Measurements from ENCODE around the gene SLC26A4. TPM values are rescaled to one million over a fixed set of nuclear protein-coding genes. Genes with fewer than 3 reads are reported as not detected.

Gene SLC26A4
- total RNA-seq, 2 donors from 2014 or later = 1.0 to 3.4 TPM

DNA sequence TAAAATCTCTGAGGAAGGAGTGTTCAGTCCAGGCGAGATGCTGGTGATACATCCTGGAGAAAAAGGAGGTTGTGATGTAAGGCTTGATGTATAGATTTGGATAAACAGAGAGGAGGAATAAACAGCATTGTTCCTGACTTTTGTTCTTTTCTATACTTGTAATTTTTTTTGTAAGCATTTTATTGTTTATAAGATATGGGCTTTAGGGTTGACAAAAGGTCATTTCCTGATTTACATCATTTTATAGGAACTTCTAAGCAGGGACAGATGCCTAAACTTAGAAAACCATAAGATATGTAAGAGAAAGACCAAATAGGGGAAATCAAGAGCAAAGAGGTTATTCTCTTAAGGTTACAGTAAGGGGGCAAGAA, 16.7 kb upstream of the SLC26A4 start:
- H3K27ac ChIP-seq = no peak overlapping the region
- H3K27me3 ChIP-seq (replicated peaks; ENCODE audit: insufficient read depth) = no peaks in the 10 kb centered on the region
- no peak for DNase-seq (ENCODE audit: low spot score)
- no peaks in the 10 kb centered on the region for H3K36me3 ChIP-seq
- intact Hi-C loops (cut with DNase I) = no loop called here
- TF ChIP-seq POLR2A (IDR thresholded peaks at IDR 0.05) (no peak), POLR2AphosphoS5 (IDR thresholded peaks at IDR 0.05) (no peak)
- TF ChIP-seq, protein P1, sequence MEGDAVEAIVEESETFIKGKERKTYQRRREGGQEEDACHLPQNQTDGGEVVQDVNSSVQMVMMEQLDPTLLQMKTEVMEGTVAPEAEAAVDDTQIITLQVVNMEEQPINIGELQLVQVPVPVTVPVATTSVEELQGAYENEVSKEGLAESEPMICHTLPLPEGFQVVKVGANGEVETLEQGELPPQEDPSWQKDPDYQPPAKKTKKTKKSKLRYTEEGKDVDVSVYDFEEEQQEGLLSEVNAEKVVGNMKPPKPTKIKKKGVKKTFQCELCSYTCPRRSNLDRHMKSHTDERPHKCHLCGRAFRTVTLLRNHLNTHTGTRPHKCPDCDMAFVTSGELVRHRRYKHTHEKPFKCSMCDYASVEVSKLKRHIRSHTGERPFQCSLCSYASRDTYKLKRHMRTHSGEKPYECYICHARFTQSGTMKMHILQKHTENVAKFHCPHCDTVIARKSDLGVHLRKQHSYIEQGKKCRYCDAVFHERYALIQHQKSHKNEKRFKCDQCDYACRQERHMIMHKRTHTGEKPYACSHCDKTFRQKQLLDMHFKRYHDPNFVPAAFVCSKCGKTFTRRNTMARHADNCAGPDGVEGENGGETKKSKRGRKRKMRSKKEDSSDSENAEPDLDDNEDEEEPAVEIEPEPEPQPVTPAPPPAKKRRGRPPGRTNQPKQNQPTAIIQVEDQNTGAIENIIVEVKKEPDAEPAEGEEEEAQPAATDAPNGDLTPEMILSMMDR (IDR thresholded peaks at IDR 0.05) = no peak
- H3K4me1 ChIP-seq (replicated peaks) = no peaks in the 10 kb centered on the region
- H3K4me3 ChIP-seq = no peak overlapping the region
- no peaks in the 10 kb centered on the region for H3K9me3 ChIP-seq
- 71% methylated on average over 1 of the region's 1 CpG for WGBS

GRCh38 chr7:107644309-107644974, 16.2 kb upstream of the SLC26A4 start:
- 52% methylated on average over 9 of the region's 9 CpGs for WGBS
- H3K27me3 ChIP-seq (replicated peaks; ENCODE audit: insufficient read depth) = no peaks in the 10 kb centered on the region
- TF ChIP-seq, protein P1 (IDR thresholded peaks at IDR 0.05) = no peak
- TF ChIP-seq POLR2AphosphoS5 (IDR thresholded peaks at IDR 0.05) (no peak), POLR2A (IDR thresholded peaks at IDR 0.05) (no peak)
- no peak for DNase-seq (ENCODE audit: low spot score)
- H3K27ac ChIP-seq = no peak overlapping the region
- H3K4me1 ChIP-seq (replicated peaks) = no peaks in the 10 kb centered on the region
- no peaks in the 10 kb centered on the region for H3K36me3 ChIP-seq
- no peak overlapping the region for H3K4me3 ChIP-seq
- intact Hi-C loops (cut with DNase I) = no loop called here
- no peaks in the 10 kb centered on the region for H3K9me3 ChIP-seq

GRCh38 chr7:107652642-107653041, 8.0 kb upstream of the SLC26A4 start:
- no peak overlapping the region for H3K4me3 ChIP-seq
- DNase-seq (ENCODE audit: low spot score) = no peak
- no peaks in the 10 kb centered on the region for H3K27me3 ChIP-seq (replicated peaks; ENCODE audit: insufficient read depth)
- no peaks in the 10 kb centered on the region for H3K9me3 ChIP-seq
- no peak overlapping the region for H3K27ac ChIP-seq
- intact Hi-C loops (cut with DNase I) = no loop called here
- no peaks in the 10 kb centered on the region for H3K4me1 ChIP-seq (replicated peaks)
- WGBS = 90% methylated on average over 5 of the region's 5 CpGs
- TF ChIP-seq, protein P1 (IDR thresholded peaks at IDR 0.05) = no peak
- TF ChIP-seq POLR2A (IDR thresholded peaks at IDR 0.05) = no peak
- TF ChIP-seq POLR2AphosphoS5 (IDR thresholded peaks at IDR 0.05) = no peak
- no peaks in the 10 kb centered on the region for H3K36me3 ChIP-seq

DNA sequence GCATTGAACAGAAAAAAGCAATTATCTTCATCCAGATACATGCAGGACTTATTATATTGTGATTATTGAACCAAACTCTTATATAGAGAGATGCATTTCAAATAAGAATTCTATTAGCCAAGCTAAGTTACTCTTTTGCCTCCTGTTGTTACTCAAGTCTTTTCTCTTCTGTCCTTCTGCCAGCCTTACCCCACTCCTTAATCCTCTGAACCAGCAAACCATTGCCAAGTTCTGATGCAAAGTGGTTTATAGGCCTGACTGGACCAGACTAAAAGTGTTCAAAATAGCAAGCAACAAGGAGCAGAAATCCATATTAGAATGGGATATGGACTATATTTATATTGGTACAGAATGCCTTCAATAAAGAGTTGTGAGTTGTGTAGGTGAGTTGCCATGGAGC, 2.2 kb upstream of the SLC26A4 start:
- no peak for TF ChIP-seq POLR2AphosphoS5 (IDR thresholded peaks at IDR 0.05)
- no peak for TF ChIP-seq POLR2A (IDR thresholded peaks at IDR 0.05)
- TF ChIP-seq, protein P1 (IDR thresholded peaks at IDR 0.05) = no peak
- H3K4me3 ChIP-seq = no peak overlapping the region
- no peaks in the 10 kb centered on the region for H3K9me3 ChIP-seq
- DNase-seq (ENCODE audit: low spot score) = no peak
- H3K27me3 ChIP-seq (replicated peaks; ENCODE audit: insufficient read depth) = no peaks in the 10 kb centered on the region
- no peak overlapping the region for H3K27ac ChIP-seq
- peaks cover 2% of the 10 kb centered on the region for H3K4me1 ChIP-seq (replicated peaks)
- no peaks in the 10 kb centered on the region for H3K36me3 ChIP-seq
- intact Hi-C loops (cut with DNase I) = no loop called here

GRCh38 chr7:107659666-107660065, 962 bp upstream of the SLC26A4 start:
- WGBS = 89% methylated on average over 4 of the region's 4 CpGs
- intact Hi-C loops (cut with DNase I) = no loop called here
- H3K36me3 ChIP-seq = no peaks in the 10 kb centered on the region
- DNase-seq (ENCODE audit: low spot score) = no peak
- no peaks in the 10 kb centered on the region for H3K9me3 ChIP-seq
- TF ChIP-seq POLR2A (IDR thresholded peaks at IDR 0.05) (no peak), POLR2AphosphoS5 (IDR thresholded peaks at IDR 0.05) (no peak)
- TF ChIP-seq, protein P1 (IDR thresholded peaks at IDR 0.05) = no peak
- H3K27me3 ChIP-seq (replicated peaks; ENCODE audit: insufficient read depth) = no peaks in the 10 kb centered on the region
- H3K4me1 ChIP-seq (replicated peaks) = peaks cover 2% of the 10 kb centered on the region
- no peak overlapping the region for H3K27ac ChIP-seq
- H3K4me3 ChIP-seq = no peak overlapping the region
